CD14-positive monocyte (primary cell): ENCODE results near the gene SLC22A23. TPM values are rescaled to one million over a fixed set of nuclear protein-coding genes. Genes with fewer than 3 reads are reported as not detected.

Experiments used
- DNase-seq, 3 donors: peaks; one replicate each; pipeline ENCODE4 v3.0.0-alpha.2; 2011 to 2022
- H2AFZ ChIP-seq: 2 replicates; pipeline ENCODE4 v1.6.0; 2012; ENCODE audit warnings: mild to moderate bottlenecking, low read depth, low read length, inconsistent platforms; ENCODE audit not compliant: insufficient read depth, poor library complexity, severe bottlenecking
- H3K27ac ChIP-seq, 2 donors: 1 replicate in 1 of 2; 2 replicates in 1 of 2; pipeline ENCODE4 v1.5.1; 2012 to 2013; ENCODE audit warnings: low read length in 2 of 2, control low read depth in 1 of 2, inconsistent platforms in 1 of 2, low read depth in 1 of 2, mild to moderate bottlenecking in 1 of 2
- H3K27me3 ChIP-seq, 2 donors: one replicate each; pipeline versions ENCODE4 v1.6.0 to v1.6.1; 2011 to 2013; ENCODE audit warnings: low read length in 2 of 2; ENCODE audit not compliant: control insufficient read depth in 2 of 2, insufficient read depth in 2 of 2
- H3K36me3 ChIP-seq, 2 donors: replicated peaks in 1 of 2; 1 replicate in 1 of 2; 2 replicates in 1 of 2; pipeline versions ENCODE4 v1.5.1 to v1.6.1; 2012 to 2013; ENCODE audit warnings: low read length in 2 of 2, control low read depth in 1 of 2, inconsistent platforms in 1 of 2, mild to moderate bottlenecking in 1 of 2; ENCODE audit not compliant: insufficient read depth in 2 of 2, control insufficient read depth in 1 of 2
- H3K4me1 ChIP-seq, 2 donors: 1 replicate in 1 of 2; 2 replicates in 1 of 2; pipeline versions ENCODE4 v1.5.1 to v1.6.1; 2012 to 2013; ENCODE audit warnings: low read length in 2 of 2, control low read depth in 1 of 2, inconsistent platforms in 1 of 2, mild to moderate bottlenecking in 1 of 2, moderate library complexity in 1 of 2; ENCODE audit not compliant: insufficient read depth in 2 of 2, control insufficient read depth in 1 of 2
- H3K4me2 ChIP-seq: replicated peaks from 2 replicates; pipeline ENCODE3; 2012; ENCODE audit warnings: low read length, moderate library complexity, mild to moderate bottlenecking; ENCODE audit not compliant: poor library complexity, severe bottlenecking; ENCODE audit errors: extremely low read depth
- H3K4me3 ChIP-seq, 3 experiments: fragments of 200-600 bp in 1 of 3; sonication (generic) in 1 of 3; replicated peaks in 1 of 3; 1 replicate in 2 of 3; 2 replicates in 1 of 3; pipeline ENCODE4 v1.5.1; 2011 to 2013; ENCODE audit warnings: low read length in 3 of 3, mild to moderate bottlenecking in 3 of 3, control low read depth in 2 of 3, low read depth in 2 of 3, inconsistent platforms in 1 of 3, moderate library complexity in 1 of 3
- H3K79me2 ChIP-seq: 2 replicates; pipeline ENCODE4 v1.6.0; 2012; ENCODE audit warnings: mild to moderate bottlenecking, control low read depth, inconsistent platforms, low read length, moderate library complexity; ENCODE audit not compliant: insufficient read depth
- H3K9ac ChIP-seq: 2 replicates; pipeline ENCODE4 v1.6.0; 2017; ENCODE audit warnings: low read length, mild to moderate bottlenecking; ENCODE audit not compliant: insufficient read depth, poor library complexity, severe bottlenecking
- H3K9me3 ChIP-seq, 2 donors: replicated peaks in 1 of 2; 1 replicate in 1 of 2; 2 replicates in 1 of 2; pipeline versions ENCODE4 v1.5.1 to v1.6.1; 2012 to 2013; ENCODE audit warnings: low read length in 2 of 2, control low read depth in 1 of 2; ENCODE audit not compliant: control insufficient read depth in 1 of 2, insufficient read depth in 1 of 2
- H4K20me1 ChIP-seq: 2 replicates; pipeline ENCODE4 v1.6.0; 2012; ENCODE audit warnings: mild to moderate bottlenecking, low read length, control low read depth, moderate library complexity; ENCODE audit not compliant: insufficient read depth
- H3K27ac Mint-ChIP-seq, 7 donors: one replicate each; pipeline ENCODE4 v1.8.0; 2020; ENCODE audit warnings: mild to moderate bottlenecking in 7 of 7, mixed read lengths in 7 of 7, moderate library complexity in 6 of 7, inconsistent platforms in 2 of 7
- H3K27me3 Mint-ChIP-seq, 3 donors: one replicate each; pipeline ENCODE4 v1.8.0; 2021 to 2022; ENCODE audit warnings: low read depth in 3 of 3, mild to moderate bottlenecking in 3 of 3, mixed read lengths in 3 of 3, moderate library complexity in 3 of 3, inconsistent platforms in 1 of 3
- H3K36me3 Mint-ChIP-seq, 2 donors: one replicate each; pipeline ENCODE4 v1.8.0; 2020; ENCODE audit warnings: mixed read lengths in 2 of 2, inconsistent platforms in 1 of 2, mild to moderate bottlenecking in 1 of 2
- H3K4me1 Mint-ChIP-seq: one replicate; pipeline ENCODE4 v1.8.0; 2020; ENCODE audit warnings: mild to moderate bottlenecking, mixed read lengths
- H3K4me3 Mint-ChIP-seq, 2 donors: one replicate each; pipeline ENCODE4 v1.8.0; 2020; ENCODE audit warnings: mild to moderate bottlenecking in 2 of 2, mixed read lengths in 2 of 2, moderate library complexity in 1 of 2
- H3K9me3 Mint-ChIP-seq, 7 donors: one replicate each; pipeline ENCODE4 v1.8.0; 2020 to 2022; ENCODE audit warnings: mixed read lengths in 7 of 7, mild to moderate bottlenecking in 6 of 7, moderate library complexity in 6 of 7, inconsistent platforms in 2 of 7
- WGBS: methylation state at CpG from one replicate; pipeline ENCODE4 v1.1.5; 2013; ENCODE audit warnings: missing lambda C conversion rate; ENCODE audit not compliant: insufficient coverage; 5-methylcytosine and 5-hydroxymethylcytosine counted together
- intact Hi-C, 2 donors: fragments of 100-400 bp; cut with micrococcal nuclease; formaldehyde crosslinking; loops; one replicate each; pipeline versions ENCODE4 v1.15.0 to v1.15.1; 2023
- polyA plus RNA-seq, 3 donors: library from polyadenylated mRNA; depleted of rRNA in 1 of 3; unstranded in 2 of 3; stranded (reverse) in 1 of 3; fragments of 300-500 nt in 2 of 3; fragments of >200 nt in 1 of 3; fragmentation: Illumina TruSeq in 2 of 3; gene quantifications; 1 replicate in 2 of 3; 2 replicates in 1 of 3; pipeline ENCODE4 v1.2.3, GENCODE V29; 2012 to 2021
- TF ChIP-seq, protein P1 (sequence below): fragments of 200-600 bp; IDR thresholded peaks from one replicate; pipeline ENCODE4 v1.8.0; 2022; ENCODE audit warnings: antibody characterized with exemption, mild to moderate bottlenecking

The SLC22A23 gene
- polyA plus RNA-seq, 3 donors, result 0.08 TPM; not detected in 2

DNA sequence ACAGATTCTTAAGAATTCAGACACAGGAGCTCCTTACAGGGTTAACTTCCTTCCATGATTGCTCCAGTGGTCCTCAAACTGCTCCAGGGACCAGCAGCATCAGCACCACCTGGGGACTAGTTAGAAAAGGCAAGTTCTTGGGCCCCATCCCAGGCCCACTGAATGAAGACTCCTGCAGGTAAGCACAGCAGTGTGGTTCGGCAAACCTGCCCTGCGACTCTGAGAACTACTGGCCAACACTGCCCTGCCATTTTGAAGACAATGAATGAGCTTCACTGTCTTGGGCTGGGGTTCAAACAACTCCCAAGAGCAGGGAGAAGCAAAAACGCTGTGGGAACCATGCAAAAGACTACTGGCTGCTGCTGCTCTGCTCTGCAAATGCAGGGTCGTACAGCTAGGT, 39.4 kb downstream of the SLC22A23 start:
- TF ChIP-seq, protein P1, sequence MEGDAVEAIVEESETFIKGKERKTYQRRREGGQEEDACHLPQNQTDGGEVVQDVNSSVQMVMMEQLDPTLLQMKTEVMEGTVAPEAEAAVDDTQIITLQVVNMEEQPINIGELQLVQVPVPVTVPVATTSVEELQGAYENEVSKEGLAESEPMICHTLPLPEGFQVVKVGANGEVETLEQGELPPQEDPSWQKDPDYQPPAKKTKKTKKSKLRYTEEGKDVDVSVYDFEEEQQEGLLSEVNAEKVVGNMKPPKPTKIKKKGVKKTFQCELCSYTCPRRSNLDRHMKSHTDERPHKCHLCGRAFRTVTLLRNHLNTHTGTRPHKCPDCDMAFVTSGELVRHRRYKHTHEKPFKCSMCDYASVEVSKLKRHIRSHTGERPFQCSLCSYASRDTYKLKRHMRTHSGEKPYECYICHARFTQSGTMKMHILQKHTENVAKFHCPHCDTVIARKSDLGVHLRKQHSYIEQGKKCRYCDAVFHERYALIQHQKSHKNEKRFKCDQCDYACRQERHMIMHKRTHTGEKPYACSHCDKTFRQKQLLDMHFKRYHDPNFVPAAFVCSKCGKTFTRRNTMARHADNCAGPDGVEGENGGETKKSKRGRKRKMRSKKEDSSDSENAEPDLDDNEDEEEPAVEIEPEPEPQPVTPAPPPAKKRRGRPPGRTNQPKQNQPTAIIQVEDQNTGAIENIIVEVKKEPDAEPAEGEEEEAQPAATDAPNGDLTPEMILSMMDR, result no peak
- H3K9me3 Mint-ChIP-seq, result peaks cover 0 to 2% (median 0%) of the 10 kb centered on the region in 7 donors
- no peaks in the 10 kb centered on the region for H3K79me2 ChIP-seq
- no peaks in the 10 kb centered on the region for H3K4me1 Mint-ChIP-seq
- intact Hi-C loops, result no loop called here
- H3K36me3 Mint-ChIP-seq, result no peaks in the 10 kb centered on the region
- H3K4me1 ChIP-seq, result no peaks in the 10 kb centered on the region
- H3K27me3 ChIP-seq, result peaks cover 0 to 4% of the 10 kb centered on the region in 2 donors
- 87% methylated on average over 3 of the region's 4 CpGs for WGBS
- no peak overlapping the region for H2AFZ ChIP-seq
- H3K4me3 Mint-ChIP-seq, result no peak overlapping the region
- H3K9ac ChIP-seq, result no peak overlapping the region
- no peak overlapping the region for H3K4me3 ChIP-seq
- H3K27ac Mint-ChIP-seq, result no peak overlapping the region
- no peaks in the 10 kb centered on the region for H3K9me3 ChIP-seq
- no peak overlapping the region for H3K27ac ChIP-seq
- no peaks in the 10 kb centered on the region for H3K36me3 ChIP-seq
- H3K27me3 Mint-ChIP-seq, result peaks cover 6 to 17% (median 9%) of the 10 kb centered on the region in 3 donors
- H4K20me1 ChIP-seq, result no peaks in the 10 kb centered on the region
- H3K4me2 ChIP-seq, result no peak overlapping the region
- no peak for DNase-seq

DNA sequence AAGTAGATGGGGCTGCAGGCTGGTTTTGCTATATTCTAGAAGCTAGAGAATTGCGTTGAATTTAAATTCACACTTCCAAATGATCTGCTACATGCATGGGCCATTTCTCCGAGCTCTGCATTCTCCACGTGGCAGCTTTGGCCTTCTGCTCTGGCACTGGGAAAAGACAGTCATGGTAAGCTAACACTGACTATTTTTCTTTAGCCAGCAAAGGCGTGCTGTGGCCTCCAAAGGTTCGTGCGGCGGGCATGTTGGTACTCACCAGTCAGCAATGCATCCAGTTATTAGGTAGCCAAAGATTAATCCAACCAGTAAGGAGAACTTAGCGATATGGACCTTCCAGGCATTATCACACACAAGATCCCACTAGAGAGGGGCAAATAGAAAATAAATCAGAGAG, 41.4 kb downstream of the SLC22A23 start:
- intact Hi-C loops, result no loop called here
- 91% methylated on average over 6 of the region's 8 CpGs for WGBS

More for the DNA sequence above, 41.4 kb downstream of the SLC22A23 start:
- TF ChIP-seq, protein P1, result no peak
- peaks cover 0 to 2% (median 0%) of the 10 kb centered on the region in 7 donors for H3K9me3 Mint-ChIP-seq
- no peaks in the 10 kb centered on the region for H3K4me1 Mint-ChIP-seq
- H3K4me1 ChIP-seq, result no peaks in the 10 kb centered on the region
- no peaks in the 10 kb centered on the region for H4K20me1 ChIP-seq
- H3K4me3 Mint-ChIP-seq, result no peak overlapping the region
- H3K27ac ChIP-seq, result no peak overlapping the region
- H3K36me3 Mint-ChIP-seq, result no peaks in the 10 kb centered on the region
- H3K4me3 ChIP-seq, result no peak overlapping the region
- no peaks in the 10 kb centered on the region for H3K79me2 ChIP-seq
- no peak overlapping the region for H3K9ac ChIP-seq
- H3K27me3 ChIP-seq, result no peaks in the 10 kb centered on the region
- H3K27me3 Mint-ChIP-seq, result peaks cover 3 to 8% (median 7%) of the 10 kb centered on the region in 3 donors
- H3K36me3 ChIP-seq, result no peaks in the 10 kb centered on the region
- no peak for DNase-seq
- H3K27ac Mint-ChIP-seq, result no peak overlapping the region
- H2AFZ ChIP-seq, result no peak overlapping the region
- H3K4me2 ChIP-seq, result no peak overlapping the region
- no peaks in the 10 kb centered on the region for H3K9me3 ChIP-seq
